Transverse colon (tissue), 4 donors: Measurements from ENCODE around the gene MYLK.

Experiments
- CTCF ChIP-seq, 5 experiments: fragments of 200-600 bp in 3 of 5; fragments of 450-650 bp in 2 of 5; sonication (generic) in 3 of 5; IDR thresholded peaks; 1 replicate in 2 of 5; 2 replicates in 3 of 5; pipeline ENCODE4 v1.5.1; 2016 to 2017; ENCODE audit warnings: antibody characterized with exemption in 5 of 5, inconsistent platforms in 3 of 5, mild to moderate bottlenecking in 2 of 5, moderate library complexity in 1 of 5
- EP300 ChIP-seq: sonication (generic); formaldehyde crosslinking; IDR thresholded peaks from one replicate; pipeline ENCODE4 v1.6.1; 2017; ENCODE audit warnings: antibody characterized with exemption, low read depth
- POLR2A ChIP-seq: fragments of 450-650 bp; IDR thresholded peaks from one replicate; pipeline ENCODE4 v1.6.1; 2016; ENCODE audit warnings: antibody characterized with exemption, mild to moderate bottlenecking, moderate library complexity
- POLR2AphosphoS5 ChIP-seq, 3 donors: sonication (generic); formaldehyde crosslinking; IDR thresholded peaks; one replicate each; pipeline ENCODE4 v1.6.1; 2016; ENCODE audit warnings: antibody characterized with exemption in 3 of 3

GRCh38 chr3:123842711-123843110, 41.4 kb downstream of the MYLK start:
- TF ChIP-seq CTCF (IDR thresholded peaks at IDR 0.05) (no peak), POLR2A (no peak), EP300 (no peak), POLR2AphosphoS5 (IDR thresholded peaks at IDR 0.05) (no peak)
